ENCODE results near the gene TGFA. TPM values are rescaled to one million over a fixed set of nuclear protein-coding genes. Genes with fewer than 3 reads are reported as not detected.

Gene TGFA
- total and polyA plus RNA-seq, 4 donors = 1.1 to 2.9 (median 1.7) TPM

- TF ChIP-seq SP1 (IDR thresholded peaks at IDR 0.05) (no peak), JUND (IDR thresholded peaks at IDR 0.05) (no peak), GABPA (IDR thresholded peaks at IDR 0.05 in 1 of 2, conservative IDR thresholded peaks at IDR 0.05 in 1 of 2) (no peak), RAD21 (IDR thresholded peaks at IDR 0.05) (no peak), FOXA1 (IDR thresholded peaks at IDR 0.05) (no peak), HNF4A (conservative IDR thresholded peaks at IDR 0.05) (no peak), RXRA (IDR thresholded peaks at IDR 0.05) (no peak), MAX (IDR thresholded peaks at IDR 0.05) (no peak), NR2F2 (IDR thresholded peaks at IDR 0.05) (no peak), HNF4G (IDR thresholded peaks at IDR 0.05) (no peak), ATF3 (IDR thresholded peaks at IDR 0.05) (no peak), FOXA2 (IDR thresholded peaks at IDR 0.05) (no peak)
These were observed 49.4 kb upstream of the TGFA start (continued) for GRCh38 chr2:70603066-70603465.

- 46% methylated on average over 1 of the region's 1 CpG for WGBS
These were observed 44.6 kb upstream of the TGFA start for GRCh38 chr2:70598197-70598596.

GRCh38 chr2:70596739-70597138 lies 43.1 kb upstream of the TGFA start:
- DNase-seq (ENCODE audit: low spot score) = no peak
- no peak overlapping the region for H3K9ac ChIP-seq (ENCODE audit: low read depth in 1 of 2, low read length in 2 of 2)
- peaks cover 0 to 3% (median 0%) of the 10 kb centered on the region in 4 donors for H3K27me3 ChIP-seq (ENCODE audit: control insufficient read depth in 4 of 4, insufficient read depth in 4 of 4, low read length in 3 of 4)
- no peak overlapping the region for H3K27ac ChIP-seq (ENCODE audit: low read depth in 1 of 2, low read length in 2 of 2)
- no peaks in the 10 kb centered on the region for H3K36me3 ChIP-seq (ENCODE audit: control insufficient read depth in 4 of 4, insufficient read depth in 3 of 4, low read depth in 1 of 4, low read length in 3 of 4)
- TF ChIP-seq HNF4A (conservative IDR thresholded peaks at IDR 0.05) (no peak), RXRA (IDR thresholded peaks at IDR 0.05) (no peak), SP1 (IDR thresholded peaks at IDR 0.05) (no peak), REST (IDR thresholded peaks at IDR 0.05) (no peak), NR2F2 (IDR thresholded peaks at IDR 0.05) (no peak), HNF4G (IDR thresholded peaks at IDR 0.05) (no peak), TAF1 (conservative IDR thresholded peaks at IDR 0.05) (no peak), CTCF (IDR thresholded peaks at IDR 0.05; ENCODE audit: low read depth, low read length, missing input control) (no peak), FOXA2 (IDR thresholded peaks at IDR 0.05) (no peak)
- no peaks in the 10 kb centered on the region for H3K9me3 ChIP-seq (ENCODE audit: control insufficient read depth in 4 of 4, low read length in 3 of 4)
- WGBS = 65% methylated on average over 7 of the region's 7 CpGs
- H3K4me3 ChIP-seq (ENCODE audit: low read depth in 1 of 3, low read length in 3 of 3) = no peak overlapping the region
- H3K4me1 ChIP-seq (ENCODE audit: control insufficient read depth in 4 of 4, insufficient read depth in 4 of 4, low read length in 3 of 4) = no peaks in the 10 kb centered on the region

More at GRCh38 chr2:70598197-70598596, 44.6 kb upstream of the TGFA start:
- Histone ChIP-seq H3K9ac (ENCODE audit: low read depth in 1 of 2, low read length in 2 of 2) (no peak overlapping the region), H3K27me3 (ENCODE audit: control insufficient read depth in 4 of 4, insufficient read depth in 4 of 4, low read length in 3 of 4) (peaks cover 0 to 3% (median 1%) of the 10 kb centered on the region in 4 donors), H3K27ac (ENCODE audit: low read depth in 1 of 2, low read length in 2 of 2) (no peak overlapping the region), H3K36me3 (ENCODE audit: control insufficient read depth in 4 of 4, insufficient read depth in 3 of 4, low read depth in 1 of 4, low read length in 3 of 4) (no peaks in the 10 kb centered on the region), H3K4me3 (ENCODE audit: low read depth in 1 of 3, low read length in 3 of 3) (no peak overlapping the region), H3K4me1 (ENCODE audit: control insufficient read depth in 4 of 4, insufficient read depth in 4 of 4, low read length in 3 of 4) (no peaks in the 10 kb centered on the region), H3K9me3 (ENCODE audit: control insufficient read depth in 4 of 4, low read length in 3 of 4) (no peaks in the 10 kb centered on the region)
- TF ChIP-seq RAD21 (IDR thresholded peaks at IDR 0.05) (no peak), EGR1 (IDR thresholded peaks at IDR 0.05; ENCODE audit: low read depth in 2 of 2) (no peak)
- DNase-seq (ENCODE audit: low spot score) = no peak

Measured in liver (tissue), 9 donors.